ENCODE data around the gene PIEZO1. TPM values are rescaled to one million over a fixed set of nuclear protein-coding genes. Genes with fewer than 3 reads are reported as not detected.

The PIEZO1 gene
- total and polyA plus RNA-seq, 10 of the 15 experiments (the other 5 are each of a cell fraction or from before 2014, with no cell fraction given) = 1.3 to 169 (median 33.4) TPM

DNA sequence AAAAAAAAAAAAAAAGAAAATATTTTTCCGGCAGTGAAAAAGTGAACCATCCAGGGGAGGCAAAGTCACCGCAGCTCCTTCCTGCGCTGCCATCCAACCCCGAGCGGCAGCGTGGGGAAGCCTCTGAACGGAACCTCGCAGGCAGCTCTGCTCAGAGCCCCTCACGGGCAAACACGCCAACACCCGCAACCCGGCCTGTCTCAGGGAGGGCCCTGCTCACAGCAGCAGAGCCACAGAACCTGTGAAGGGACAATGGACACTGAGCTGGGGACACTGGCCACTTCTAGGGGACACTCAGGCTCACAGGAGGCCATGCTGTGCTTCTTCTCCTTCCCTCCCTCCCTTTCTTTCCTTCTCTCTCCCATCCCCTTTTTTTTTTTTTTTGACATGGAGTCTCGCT, 48.1 kb upstream of the PIEZO1 start (continued):
- TF ChIP-seq, protein P1, sequence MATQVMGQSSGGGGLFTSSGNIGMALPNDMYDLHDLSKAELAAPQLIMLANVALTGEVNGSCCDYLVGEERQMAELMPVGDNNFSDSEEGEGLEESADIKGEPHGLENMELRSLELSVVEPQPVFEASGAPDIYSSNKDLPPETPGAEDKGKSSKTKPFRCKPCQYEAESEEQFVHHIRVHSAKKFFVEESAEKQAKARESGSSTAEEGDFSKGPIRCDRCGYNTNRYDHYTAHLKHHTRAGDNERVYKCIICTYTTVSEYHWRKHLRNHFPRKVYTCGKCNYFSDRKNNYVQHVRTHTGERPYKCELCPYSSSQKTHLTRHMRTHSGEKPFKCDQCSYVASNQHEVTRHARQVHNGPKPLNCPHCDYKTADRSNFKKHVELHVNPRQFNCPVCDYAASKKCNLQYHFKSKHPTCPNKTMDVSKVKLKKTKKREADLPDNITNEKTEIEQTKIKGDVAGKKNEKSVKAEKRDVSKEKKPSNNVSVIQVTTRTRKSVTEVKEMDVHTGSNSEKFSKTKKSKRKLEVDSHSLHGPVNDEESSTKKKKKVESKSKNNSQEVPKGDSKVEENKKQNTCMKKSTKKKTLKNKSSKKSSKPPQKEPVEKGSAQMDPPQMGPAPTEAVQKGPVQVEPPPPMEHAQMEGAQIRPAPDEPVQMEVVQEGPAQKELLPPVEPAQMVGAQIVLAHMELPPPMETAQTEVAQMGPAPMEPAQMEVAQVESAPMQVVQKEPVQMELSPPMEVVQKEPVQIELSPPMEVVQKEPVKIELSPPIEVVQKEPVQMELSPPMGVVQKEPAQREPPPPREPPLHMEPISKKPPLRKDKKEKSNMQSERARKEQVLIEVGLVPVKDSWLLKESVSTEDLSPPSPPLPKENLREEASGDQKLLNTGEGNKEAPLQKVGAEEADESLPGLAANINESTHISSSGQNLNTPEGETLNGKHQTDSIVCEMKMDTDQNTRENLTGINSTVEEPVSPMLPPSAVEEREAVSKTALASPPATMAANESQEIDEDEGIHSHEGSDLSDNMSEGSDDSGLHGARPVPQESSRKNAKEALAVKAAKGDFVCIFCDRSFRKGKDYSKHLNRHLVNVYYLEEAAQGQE (IDR thresholded peaks at IDR 0.05; ENCODE audit: low read depth, low read length) = no peak

DNA sequence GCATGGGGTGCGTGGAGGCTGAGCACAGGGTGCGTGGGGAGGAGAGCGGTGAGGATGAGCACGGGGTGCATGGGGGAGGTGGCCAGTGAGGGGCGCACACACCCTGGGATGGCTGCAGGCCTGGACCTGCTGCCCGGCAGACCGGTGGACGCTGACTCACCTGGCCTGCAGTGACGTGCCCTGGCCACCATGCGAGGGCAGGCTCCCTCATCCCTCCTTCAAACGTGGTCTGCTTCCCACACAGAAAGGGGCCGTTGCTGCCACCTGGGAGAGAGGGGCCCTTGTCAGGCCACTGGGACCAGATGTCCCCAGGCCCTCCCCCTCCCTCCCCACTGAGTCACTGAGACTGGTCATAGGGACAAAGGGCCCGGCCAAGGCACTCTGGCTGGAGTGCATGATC, 46.8 kb upstream of the PIEZO1 start:
- FAIRE-seq = no peak
- POLR2A ChIA-PET = no interaction called here

More for the DNA sequence above, 46.8 kb upstream of the PIEZO1 start:
- ChIA-PET RAD21 (ENCODE audit: unreplicated experiment) (no interaction called here), SMC1A (ENCODE audit: uncharacterized antibody, unreplicated experiment) (no interaction called here), CTCF (no interaction called here)
- Histone ChIP-seq H3K27me3 (replicated peaks in 1 of 2; ENCODE audit: control insufficient read depth in 2 of 2, insufficient read depth in 2 of 2, low read length in 1 of 2) (no peaks in the 10 kb centered on the region), H3K36me3 (ENCODE audit: control insufficient read depth in 2 of 2, insufficient read depth in 2 of 2, low read length in 1 of 2) (no peaks in the 10 kb centered on the region), H3K9ac (ENCODE audit: control insufficient read depth, insufficient read depth, low read length) (no peak overlapping the region), H3K4me3 (no peak overlapping the region), H3K4me1 (ENCODE audit: control insufficient read depth, insufficient read depth, low read length) (no peaks in the 10 kb centered on the region), H3K4me2 (ENCODE audit: control insufficient read depth, insufficient read depth) (no peak overlapping the region), H3K9me3 (replicated peaks; ENCODE audit: control insufficient read depth, insufficient read depth, low read length) (no peaks in the 10 kb centered on the region), H3K27ac (ENCODE audit: control insufficient read depth, insufficient read depth) (no peak overlapping the region), H2AFZ (ENCODE audit: control insufficient read depth, low read depth, low read length) (no peak overlapping the region), H3K79me2 (ENCODE audit: control insufficient read depth, insufficient read depth, low read length) (no peaks in the 10 kb centered on the region), H4K20me1 (ENCODE audit: control insufficient read depth, insufficient read depth) (no peaks in the 10 kb centered on the region)
- DNase-seq (ENCODE audit: low read depth, low spot score) (no peak), ATAC-seq (no peak; the same call in 2 of the 3 replicates)
- intact Hi-C loops (cut with micrococcal nuclease; ENCODE audit: unreplicated experiment) (no loop called here), in situ Hi-C loops (cut with MboI) (no loop called here)
- no TSS peak for BruUV-seq (replicated peaks)
- WGBS (ENCODE audit: insufficient coverage, insufficient replicate concordance, low lambda C conversion rate, missing lambda C conversion rate) = 51% methylated on average over 8 of the region's 13 CpGs
- TF ChIP-seq SPI1 (IDR thresholded peaks at IDR 0.05; ENCODE audit: borderline replicate concordance, insufficient read depth, low read depth, low read length) (no peak), FOXK2 (IDR thresholded peaks at IDR 0.05) (no peak), MEF2B (IDR thresholded peaks at IDR 0.05; ENCODE audit: partially characterized antibody, poor library complexity, severe bottlenecking) (no peak), ATF7 (IDR thresholded peaks at IDR 0.05; ENCODE audit: low read depth) (no peak), ZBED1 (IDR thresholded peaks at IDR 0.05; ENCODE audit: borderline replicate concordance) (no peak), MEF2A (IDR thresholded peaks at IDR 0.05; ENCODE audit: insufficient read depth, low read depth, low read length) (no peak), NFYB (IDR thresholded peaks at IDR 0.05; ENCODE audit: insufficient read depth, low read depth, low read length) (no peak), TAF1 (IDR thresholded peaks at IDR 0.05; ENCODE audit: borderline replicate concordance, low read depth, low read length) (no peak), GATAD2B (conservative IDR thresholded peaks at IDR 0.05; ENCODE audit: low read depth) (no peak), ZNF217 (IDR thresholded peaks at IDR 0.05) (no peak)
- TF ChIP-seq, protein P2, sequence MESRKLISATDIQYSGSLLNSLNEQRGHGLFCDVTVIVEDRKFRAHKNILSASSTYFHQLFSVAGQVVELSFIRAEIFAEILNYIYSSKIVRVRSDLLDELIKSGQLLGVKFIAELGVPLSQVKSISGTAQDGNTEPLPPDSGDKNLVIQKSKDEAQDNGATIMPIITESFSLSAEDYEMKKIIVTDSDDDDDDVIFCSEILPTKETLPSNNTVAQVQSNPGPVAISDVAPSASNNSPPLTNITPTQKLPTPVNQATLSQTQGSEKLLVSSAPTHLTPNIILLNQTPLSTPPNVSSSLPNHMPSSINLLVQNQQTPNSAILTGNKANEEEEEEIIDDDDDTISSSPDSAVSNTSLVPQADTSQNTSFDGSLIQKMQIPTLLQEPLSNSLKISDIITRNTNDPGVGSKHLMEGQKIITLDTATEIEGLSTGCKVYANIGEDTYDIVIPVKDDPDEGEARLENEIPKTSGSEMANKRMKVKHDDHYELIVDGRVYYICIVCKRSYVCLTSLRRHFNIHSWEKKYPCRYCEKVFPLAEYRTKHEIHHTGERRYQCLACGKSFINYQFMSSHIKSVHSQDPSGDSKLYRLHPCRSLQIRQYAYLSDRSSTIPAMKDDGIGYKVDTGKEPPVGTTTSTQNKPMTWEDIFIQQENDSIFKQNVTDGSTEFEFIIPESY (IDR thresholded peaks at IDR 0.05) = no peak

Measured in GM12878 (cell line).